Measurements from ENCODE around the gene RHOT1.

The RHOT1 gene

DNA sequence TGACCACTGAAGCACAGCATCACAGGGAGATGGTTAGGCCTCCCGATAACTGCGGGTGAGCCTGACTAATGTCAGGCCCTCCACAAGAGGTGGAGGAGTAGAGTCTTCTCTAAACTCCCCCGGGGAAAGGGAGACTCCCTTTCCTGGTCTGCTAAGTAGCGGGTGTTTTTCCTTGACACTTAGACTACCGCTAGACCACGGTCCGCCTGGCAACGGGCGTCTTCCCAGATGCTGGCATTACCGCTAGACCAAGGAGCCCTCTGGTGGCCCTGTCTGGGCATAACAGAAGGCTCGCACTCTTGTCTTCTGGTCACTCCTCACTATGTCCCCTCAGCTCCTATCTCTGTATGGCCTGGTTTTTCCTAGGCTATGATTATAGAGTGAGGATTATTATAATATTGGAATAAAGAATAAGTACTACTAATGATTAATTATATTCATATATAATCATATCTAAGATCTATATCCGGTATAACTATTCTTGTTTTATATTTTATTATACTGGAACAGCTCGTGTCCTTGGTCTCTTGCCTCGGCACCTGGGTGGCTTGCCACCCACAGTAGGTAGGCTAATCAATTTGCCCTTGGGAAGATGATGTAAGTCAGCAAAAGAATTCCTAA, 6.7 kb upstream of the RHOT1 start:
- peak; percentile 58 for TF ChIP-seq CTCF (IDR thresholded peaks at IDR 0.05)

GRCh38 chr17:32136856-32137255, 5.4 kb upstream of the RHOT1 start:
- no peak for TF ChIP-seq CTCF (IDR thresholded peaks at IDR 0.05)

- no peak for TF ChIP-seq CTCF (IDR thresholded peaks at IDR 0.05)
These were observed 1.0 kb upstream of the RHOT1 start for GRCh38 chr17:32141258-32141657.

DNA sequence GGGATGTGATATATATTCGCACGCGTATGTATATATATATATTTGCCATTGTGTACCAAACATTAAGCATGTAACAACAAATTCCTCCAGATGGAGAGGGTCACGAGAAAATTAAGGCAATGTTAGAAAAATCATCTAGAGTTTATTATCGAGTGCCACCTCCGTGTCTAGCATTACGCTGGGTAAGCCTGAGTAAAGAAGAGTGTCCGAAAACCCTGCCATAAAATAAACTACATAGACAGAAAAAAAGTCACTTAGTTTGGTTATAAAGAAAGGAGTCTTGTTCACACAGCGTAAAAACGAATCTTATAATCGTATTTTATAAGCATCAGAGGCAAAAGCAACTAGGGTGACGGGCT, 644 bp upstream of the RHOT1 start:
- no peak for TF ChIP-seq CTCF (IDR thresholded peaks at IDR 0.05)

DNA sequence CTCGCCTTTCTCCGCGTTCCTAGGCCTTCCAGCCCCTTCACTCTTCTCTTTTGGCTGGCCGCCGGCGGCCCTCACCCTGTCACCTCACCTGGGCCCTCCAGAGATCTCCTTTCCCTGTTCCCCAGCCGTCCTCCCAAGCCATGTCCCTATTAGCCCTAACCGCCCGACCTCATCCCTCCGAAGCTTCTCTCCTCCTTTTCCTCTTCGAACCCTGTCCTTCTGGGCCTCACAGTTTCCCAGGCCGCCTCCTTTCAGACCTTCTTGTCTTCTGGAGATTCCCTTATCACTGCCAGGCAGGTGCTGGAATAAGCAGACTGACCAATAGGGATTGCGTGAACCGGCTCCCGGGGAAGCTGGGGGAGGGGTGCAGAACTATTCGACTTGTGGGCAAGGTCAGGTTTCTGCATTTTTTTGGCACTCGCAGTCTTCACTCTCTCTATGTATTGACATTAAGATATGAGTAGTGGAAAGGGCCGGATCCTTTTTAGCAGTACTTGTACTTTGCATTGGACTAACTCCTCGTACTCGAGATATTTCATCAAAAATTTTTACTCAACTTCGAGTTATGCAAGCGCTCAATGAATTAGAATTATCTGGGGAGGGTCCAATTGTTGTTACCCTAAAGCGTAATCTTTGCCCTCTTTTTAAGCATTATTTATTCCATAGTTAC, 690 bp downstream of the RHOT1 start:
- no peak for TF ChIP-seq CTCF (IDR thresholded peaks at IDR 0.05)

DNA sequence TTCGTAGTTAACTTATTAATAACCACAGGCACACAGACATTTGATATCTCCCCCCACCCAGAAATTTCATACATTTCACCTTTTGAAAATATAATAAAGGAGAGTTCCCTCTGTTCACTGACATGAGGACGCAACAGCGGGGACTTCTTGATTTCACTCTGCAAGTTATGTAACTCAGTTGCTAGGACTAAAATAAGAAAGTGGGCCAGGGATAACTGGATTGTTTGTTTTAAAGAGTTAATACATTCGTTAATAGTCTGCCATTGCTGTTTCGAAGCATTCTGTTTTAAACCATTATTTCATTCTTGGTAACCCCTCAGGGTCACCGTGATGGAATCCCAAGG, 1.2 kb downstream of the RHOT1 start:
- TF ChIP-seq CTCF (IDR thresholded peaks at IDR 0.05) = no peak

DNA sequence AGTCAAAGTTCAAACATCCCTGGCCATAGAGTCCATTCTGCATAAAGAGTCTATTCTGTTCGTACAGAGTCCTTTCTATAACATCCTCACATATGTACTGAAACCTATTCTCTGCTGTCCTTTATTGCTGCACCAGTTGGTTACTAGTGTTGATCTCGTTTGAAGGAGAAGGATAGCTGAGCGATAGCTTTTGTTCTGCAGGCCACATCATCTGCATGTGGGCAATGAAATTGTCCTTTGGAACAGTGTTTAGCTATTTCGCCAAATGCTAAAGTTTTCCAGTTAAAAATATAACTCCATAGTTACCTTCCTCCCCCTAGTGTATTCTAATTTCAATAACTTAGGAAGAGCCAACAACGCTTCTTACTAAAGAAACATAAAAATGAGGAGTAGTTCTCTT, 6.0 kb downstream of the RHOT1 start:
- TF ChIP-seq CTCF (IDR thresholded peaks at IDR 0.05) = no peak

DNA sequence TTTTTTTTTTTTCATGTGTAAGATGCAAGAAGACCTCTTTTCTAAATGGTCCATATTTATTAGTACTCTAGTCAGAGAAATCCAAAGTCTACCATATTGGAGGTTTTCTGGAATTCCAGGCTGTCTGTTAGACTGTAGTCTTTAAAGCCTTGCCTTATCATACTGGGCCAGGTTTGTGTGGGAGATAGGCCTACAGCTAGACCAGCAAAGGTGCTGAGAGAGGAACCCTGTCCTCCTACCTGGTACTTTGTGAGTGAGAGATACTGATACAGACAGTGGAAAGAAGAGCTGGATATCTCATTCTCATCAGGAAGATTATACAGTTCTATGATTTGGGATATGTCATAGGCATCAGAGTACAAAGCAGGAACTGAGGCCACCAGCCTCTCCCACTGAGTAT, 8.1 kb downstream of the RHOT1 start:
- no peak for TF ChIP-seq CTCF (IDR thresholded peaks at IDR 0.05)

Measured in LNCAP (cell line).